SK-N-SH (cell line): ENCODE results near the gene SLC22A8.

Experiments
- POLR2AphosphoS5 ChIP-seq: IDR thresholded peaks from 2 replicates; pipeline ENCODE4 v1.6.1; 2012; ENCODE audit warnings: low read depth, low read length
- USF1 ChIP-seq: IDR thresholded peaks from 2 replicates; pipeline ENCODE4 v1.4.0; 2012; ENCODE audit warnings: low read depth, borderline replicate concordance

GRCh38 chr11:62965574-62965973, 50.1 kb downstream of the SLC22A8 start:
- TF ChIP-seq USF1 (no peak), POLR2AphosphoS5 (no peak)
